GM13977 (cell line): ENCODE results near the gene ENTPD8.
A peak's percentile ranks its signal among the peaks of the same experiment; 100 is the strongest.
"Not testable (repeated sequence)": the region's sequence is repeated elsewhere in the genome, so short reads cannot be mapped to it uniquely, and the experiment has no call there.

Experiments
- DNase-seq: peaks from one replicate; pipeline ENCODE4 v3.0.0; 2012; ENCODE audit warnings: low spot score
- in situ Hi-C: fragments of 300-500 bp; cut with MboI; formaldehyde crosslinking; loops from one replicate; pipeline ENCODE4 v1.12.0; 2022; ENCODE audit warnings: low sequenced_read_pairs, low pct_unique_long_range_greater_than_20kb, mixed read lengths, inconsistent platforms; ENCODE audit not compliant: unreplicated experiment
- TF ChIP-seq, protein P1 (sequence below): IDR thresholded peaks from 2 replicates; pipeline ENCODE4 v1.5.1; 2012; ENCODE audit warnings: mild to moderate bottlenecking, control low read depth; ENCODE audit not compliant: insufficient read depth; ENCODE audit errors: extremely low read depth, missing control alignments

ENTPD8 gene

DNA sequence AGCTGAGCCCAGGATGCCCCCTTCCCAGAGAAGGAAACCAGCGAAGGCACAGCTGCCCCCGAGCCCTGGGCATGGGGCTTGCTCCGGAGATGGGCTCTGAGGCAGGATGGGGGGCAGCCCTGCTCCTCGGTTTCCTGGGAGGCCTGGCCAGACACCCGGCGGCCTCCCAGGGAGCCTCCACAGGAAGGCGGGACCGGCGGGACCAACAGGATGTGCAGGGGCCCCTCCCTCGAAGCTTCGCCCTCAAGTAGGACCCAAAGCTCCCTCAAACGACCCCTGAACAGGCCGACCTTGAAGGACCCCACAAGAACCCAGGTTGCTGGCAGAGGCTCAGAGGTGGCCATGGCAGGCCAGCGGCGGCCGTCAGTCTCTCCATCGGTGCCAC lies 29.9 kb downstream of the ENTPD8 start:
- DNase-seq = no peak
- TF ChIP-seq, protein P1, sequence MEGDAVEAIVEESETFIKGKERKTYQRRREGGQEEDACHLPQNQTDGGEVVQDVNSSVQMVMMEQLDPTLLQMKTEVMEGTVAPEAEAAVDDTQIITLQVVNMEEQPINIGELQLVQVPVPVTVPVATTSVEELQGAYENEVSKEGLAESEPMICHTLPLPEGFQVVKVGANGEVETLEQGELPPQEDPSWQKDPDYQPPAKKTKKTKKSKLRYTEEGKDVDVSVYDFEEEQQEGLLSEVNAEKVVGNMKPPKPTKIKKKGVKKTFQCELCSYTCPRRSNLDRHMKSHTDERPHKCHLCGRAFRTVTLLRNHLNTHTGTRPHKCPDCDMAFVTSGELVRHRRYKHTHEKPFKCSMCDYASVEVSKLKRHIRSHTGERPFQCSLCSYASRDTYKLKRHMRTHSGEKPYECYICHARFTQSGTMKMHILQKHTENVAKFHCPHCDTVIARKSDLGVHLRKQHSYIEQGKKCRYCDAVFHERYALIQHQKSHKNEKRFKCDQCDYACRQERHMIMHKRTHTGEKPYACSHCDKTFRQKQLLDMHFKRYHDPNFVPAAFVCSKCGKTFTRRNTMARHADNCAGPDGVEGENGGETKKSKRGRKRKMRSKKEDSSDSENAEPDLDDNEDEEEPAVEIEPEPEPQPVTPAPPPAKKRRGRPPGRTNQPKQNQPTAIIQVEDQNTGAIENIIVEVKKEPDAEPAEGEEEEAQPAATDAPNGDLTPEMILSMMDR = no peak
- in situ Hi-C loops = no loop called here

DNA sequence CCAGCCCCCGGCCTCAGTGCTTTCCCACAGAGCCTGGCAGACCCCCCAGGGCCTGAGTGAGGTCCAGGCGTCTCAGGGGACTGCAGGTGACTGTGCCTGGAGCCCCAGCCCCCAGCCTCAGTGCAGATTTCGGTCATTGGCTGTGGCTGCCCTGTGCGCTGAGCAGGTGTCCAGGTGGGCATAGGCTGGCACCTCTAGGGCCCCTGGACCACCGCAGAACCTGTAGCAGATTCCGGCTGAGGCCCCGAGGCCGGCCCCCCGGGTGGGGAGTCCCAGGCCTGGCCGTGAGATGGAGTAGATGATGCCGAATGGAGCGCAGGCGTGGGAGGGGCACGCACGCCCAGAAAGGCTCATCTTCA lies 30.3 kb downstream of the ENTPD8 start:
- no peak for DNase-seq
- TF ChIP-seq, protein P1 = no peak
- in situ Hi-C loops = no loop called here

DNA sequence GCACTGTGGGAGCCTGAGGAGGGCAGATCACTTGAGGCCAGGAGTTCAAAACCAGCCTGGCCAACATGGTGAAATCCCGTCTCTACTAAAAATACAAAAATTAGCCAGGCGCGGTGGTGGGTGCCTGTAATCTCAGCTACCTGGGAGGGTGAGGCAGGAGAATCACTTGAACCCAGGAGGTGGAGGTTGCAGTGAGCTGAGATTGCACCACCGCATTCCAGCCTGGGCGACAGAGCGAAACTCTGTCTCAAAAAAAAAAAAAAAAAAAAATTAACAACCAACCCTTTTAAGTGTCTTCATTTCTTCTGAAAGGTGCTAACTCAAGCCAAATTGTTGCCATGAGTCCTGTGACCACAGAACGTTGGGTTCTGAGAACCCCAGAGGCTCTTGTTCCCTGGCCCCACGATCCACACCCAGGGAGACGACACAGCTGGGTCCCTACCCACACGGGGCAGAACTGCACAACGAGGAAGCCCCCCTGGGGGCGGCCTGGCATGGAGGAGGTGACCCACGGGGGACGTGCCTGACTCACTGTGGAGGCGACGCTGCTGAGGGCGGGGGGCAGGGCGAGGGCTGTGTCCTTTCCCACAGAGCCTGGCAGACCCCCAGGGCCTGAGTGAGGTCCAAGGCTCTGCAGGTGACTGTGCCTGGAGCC lies 30.8 kb downstream of the ENTPD8 start:
- DNase-seq, in situ Hi-C loops: not testable (repeated sequence)

DNA sequence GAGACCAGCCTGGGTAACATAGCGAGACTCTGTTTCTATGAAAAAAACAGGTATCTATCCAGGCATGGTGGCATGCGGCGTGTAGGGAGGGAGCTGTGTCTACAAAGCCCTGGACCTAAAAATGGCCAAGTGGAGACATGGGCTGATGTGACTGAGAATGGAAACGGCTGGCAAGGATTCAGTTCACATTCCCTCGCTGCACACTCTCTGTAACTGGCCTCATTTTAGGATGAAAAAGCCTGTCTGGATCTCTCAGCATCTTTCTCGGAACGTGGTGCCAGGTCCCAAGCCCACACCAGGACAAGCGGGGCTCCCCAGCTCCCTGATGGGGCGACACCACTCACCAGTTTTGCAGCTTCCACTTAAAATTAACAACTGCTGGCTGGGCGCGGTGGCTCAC lies 31.6 kb downstream of the ENTPD8 start:
- TF ChIP-seq, protein P1 = no peak
- in situ Hi-C loops = loop anchor here (10.0 kb wide), 1 partner anchor 115 kb away; no protein-coding TSS in a partner anchor

DNA sequence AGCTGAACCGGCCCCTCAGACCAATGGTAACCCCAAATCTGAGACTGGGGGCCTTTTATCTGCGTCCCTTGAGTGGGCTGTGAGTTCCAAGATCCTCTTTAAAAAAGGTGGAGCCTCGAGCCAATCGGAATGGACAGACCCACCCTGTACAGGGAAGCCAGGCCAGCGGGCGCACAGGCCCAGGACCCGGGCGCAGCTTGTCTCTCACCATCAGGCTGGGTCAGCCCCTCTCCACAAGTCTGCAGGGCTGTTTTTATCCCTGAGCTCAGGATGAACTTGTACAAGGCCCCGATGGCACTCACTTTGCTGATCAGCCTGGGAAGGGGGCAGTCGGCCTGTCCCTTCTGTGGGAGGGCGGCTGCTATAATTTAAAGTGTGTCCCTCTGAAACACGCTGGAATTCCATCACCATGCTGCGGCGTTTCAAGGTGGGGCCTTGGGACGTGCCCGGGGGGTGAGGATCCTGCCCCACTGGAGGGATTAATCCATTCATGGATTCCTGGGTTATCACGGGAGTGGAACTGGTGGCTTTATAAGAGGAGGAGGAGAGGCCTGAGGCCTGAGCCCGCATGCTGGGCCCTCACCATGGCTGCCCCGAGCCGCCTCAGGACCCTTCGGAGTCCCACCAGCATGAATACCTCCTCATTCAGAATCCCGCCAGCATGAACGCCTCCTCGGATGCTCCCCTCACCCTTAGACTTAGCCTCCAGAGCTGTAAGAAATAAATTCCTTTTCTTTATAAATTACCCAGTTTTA lies 32.3 kb downstream of the ENTPD8 start:
- DNase-seq = no peak
- in situ Hi-C loops = loop anchor here (10.0 kb wide), 1 partner anchor 114 kb away; no protein-coding TSS in a partner anchor
- TF ChIP-seq, protein P1 = no peak

More for the DNA sequence above, 31.6 kb downstream of the ENTPD8 start:
- no peak for DNase-seq

DNA sequence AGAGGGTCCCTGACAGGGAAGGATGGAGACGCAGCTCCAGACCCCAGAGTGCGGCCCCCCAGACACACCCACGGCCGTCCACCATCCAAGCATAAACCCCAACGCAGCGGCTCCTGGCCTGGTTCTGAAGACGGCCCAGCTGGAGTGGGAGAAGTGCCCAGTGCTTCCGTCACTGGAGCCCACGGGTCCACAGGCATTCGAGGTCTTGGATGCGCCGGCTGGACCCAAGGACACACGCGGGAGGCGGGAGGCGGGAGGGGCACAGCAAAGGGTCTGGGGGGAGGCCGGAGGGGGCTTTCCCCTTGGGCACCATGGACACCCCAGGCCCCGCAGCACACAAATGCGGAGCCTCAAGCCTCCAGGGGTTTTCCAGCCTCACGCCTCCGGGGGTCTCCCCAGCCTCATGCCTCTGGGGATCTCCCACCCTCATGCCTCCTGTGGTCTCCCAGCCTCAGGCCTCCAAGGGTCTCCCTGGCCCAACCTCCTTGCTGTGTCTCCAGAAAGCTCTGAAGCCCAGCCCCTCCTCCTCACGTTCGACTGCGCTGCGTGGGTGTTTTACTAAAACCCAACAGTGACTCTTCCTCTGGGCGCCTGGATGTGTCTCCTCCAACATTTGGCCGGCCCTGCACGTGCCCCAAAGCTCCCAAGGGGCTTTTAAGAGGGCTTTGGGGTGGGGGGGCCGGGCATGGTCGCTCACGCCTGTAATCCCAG lies 33.4 kb downstream of the ENTPD8 start:
- in situ Hi-C loops = loop anchor here (10.0 kb wide), 1 partner anchor 113 kb away; no protein-coding TSS in a partner anchor
- TF ChIP-seq, protein P1 = no peak
- DNase-seq = peak; percentile 59
